H9 (cell line): Measurements from ENCODE around the gene SLC15A5. TPM values are rescaled to one million over a fixed set of nuclear protein-coding genes. Genes with fewer than 3 reads are reported as not detected.

Experiments used
- DNase-seq: peaks from one replicate; pipeline ENCODE4 v3.0.0-alpha.2; 2017
- H2AFZ ChIP-seq: one replicate; pipeline ENCODE4 v1.6.1; 2013; ENCODE audit warnings: mild to moderate bottlenecking, low read length, control low read depth, moderate library complexity
- H2AK5ac ChIP-seq: 2 replicates; pipeline ENCODE4 v1.6.1; 2013; ENCODE audit warnings: low read length, control low read depth, mixed read lengths; ENCODE audit not compliant: insufficient read length
- H2BK120ac ChIP-seq: one replicate; pipeline ENCODE4 v1.6.1; 2013; ENCODE audit warnings: low read depth, mild to moderate bottlenecking, low read length, control low read depth, inconsistent platforms; ENCODE audit not compliant: poor library complexity, severe bottlenecking
- H2BK12ac ChIP-seq: 2 replicates; pipeline ENCODE4 v1.6.1; 2013; ENCODE audit warnings: low read length, control low read depth, mixed read lengths, low read depth; ENCODE audit not compliant: insufficient read length
- H2BK15ac ChIP-seq: 2 replicates; pipeline ENCODE4 v1.6.1; 2013; ENCODE audit warnings: low read depth, low read length, control low read depth
- H2BK20ac ChIP-seq: one replicate; pipeline ENCODE4 v1.6.1; 2013; ENCODE audit warnings: low read depth, mild to moderate bottlenecking, low read length, control low read depth, inconsistent platforms; ENCODE audit not compliant: poor library complexity, severe bottlenecking
- H2BK5ac ChIP-seq: 2 replicates; pipeline ENCODE4 v1.6.1; 2013; ENCODE audit warnings: low read length, control low read depth, mixed read lengths; ENCODE audit not compliant: insufficient read length
- H3K14ac ChIP-seq: 2 replicates; pipeline ENCODE4 v1.6.1; 2013; ENCODE audit warnings: low read length, control low read depth; ENCODE audit not compliant: insufficient read depth
- H3K18ac ChIP-seq: 2 replicates; pipeline ENCODE4 v1.6.1; 2013; ENCODE audit warnings: low read depth, mild to moderate bottlenecking, mixed read lengths, low read length, control low read depth; ENCODE audit not compliant: insufficient read length
- H3K23ac ChIP-seq: 2 replicates; pipeline ENCODE4 v1.6.1; 2013; ENCODE audit warnings: low read length, control low read depth, mixed read lengths, low read depth; ENCODE audit not compliant: insufficient read length
- H3K23me2 ChIP-seq: 2 replicates; pipeline ENCODE4 v1.6.1; 2013; ENCODE audit warnings: low read depth, mild to moderate bottlenecking, mixed read lengths, low read length, control low read depth; ENCODE audit not compliant: insufficient read length, poor library complexity, severe bottlenecking
- H3K27ac ChIP-seq: 2 replicates; pipeline ENCODE4 v1.5.1; 2013; ENCODE audit warnings: low read length, control low read depth, mixed read lengths, low read depth; ENCODE audit not compliant: insufficient read length
- H3K27me3 ChIP-seq: 2 replicates; pipeline ENCODE4 v1.6.1; 2013; ENCODE audit warnings: low read length, control low read depth, inconsistent platforms; ENCODE audit not compliant: insufficient read depth
- H3K4ac ChIP-seq: 2 replicates; pipeline ENCODE4 v1.6.1; 2013; ENCODE audit warnings: low read depth, mild to moderate bottlenecking, control low read depth, inconsistent platforms, low read length, moderate library complexity
- H3K4me1 ChIP-seq: 2 replicates; pipeline ENCODE4 v1.6.1; 2013; ENCODE audit warnings: low read length, control low read depth, inconsistent platforms; ENCODE audit not compliant: insufficient read depth
- H3K4me2 ChIP-seq: 2 replicates; pipeline ENCODE4 v1.6.1; 2013; ENCODE audit warnings: low read length, control low read depth, mixed read lengths; ENCODE audit not compliant: insufficient read length, insufficient read depth
- H3K56ac ChIP-seq: 2 replicates; pipeline ENCODE4 v1.6.1; 2013; ENCODE audit warnings: low read depth, mild to moderate bottlenecking, mixed read lengths, low read length, control low read depth; ENCODE audit not compliant: insufficient read length
- H3K79me1 ChIP-seq: 2 replicates; pipeline ENCODE4 v1.6.1; 2013; ENCODE audit warnings: low read depth, mild to moderate bottlenecking, moderate library complexity, low read length, control low read depth, inconsistent platforms; ENCODE audit not compliant: insufficient read depth, poor library complexity, severe bottlenecking
- H3K79me2 ChIP-seq: 2 replicates; pipeline ENCODE4 v1.6.1; 2013; ENCODE audit warnings: low read length, control low read depth, inconsistent platforms; ENCODE audit not compliant: insufficient read depth
- H3K9ac ChIP-seq: 2 replicates; pipeline ENCODE4 v1.6.1; 2013; ENCODE audit warnings: low read length, control low read depth, mixed read lengths; ENCODE audit not compliant: insufficient read length; ENCODE audit errors: extremely low read depth
- H3K9me3 ChIP-seq: one replicate; pipeline ENCODE4 v1.6.1; 2013; ENCODE audit warnings: low read depth, low read length, inconsistent platforms; ENCODE audit not compliant: control insufficient read depth
- H3T11ph ChIP-seq: one replicate; pipeline ENCODE4 v1.6.1; 2013; ENCODE audit warnings: mild to moderate bottlenecking, low read length, control low read depth, inconsistent platforms
- H4K20me1 ChIP-seq: one replicate; pipeline ENCODE4 v1.6.1; 2013; ENCODE audit not compliant: control insufficient read depth, insufficient read length, insufficient read depth
- H4K5ac ChIP-seq: 2 replicates; pipeline ENCODE4 v1.6.1; 2013; ENCODE audit warnings: low read depth, mild to moderate bottlenecking, mixed read lengths, low read length, control low read depth; ENCODE audit not compliant: insufficient read length
- H4K8ac ChIP-seq: replicated peaks from 2 replicates; pipeline ENCODE4 v1.6.1; 2013; ENCODE audit warnings: low read length, control low read depth, mixed read lengths, low read depth; ENCODE audit not compliant: insufficient read length
- H4K91ac ChIP-seq: 2 replicates; pipeline ENCODE4 v1.6.1; 2013; ENCODE audit warnings: low read depth, mild to moderate bottlenecking, moderate library complexity, mixed read lengths, low read length, control low read depth; ENCODE audit not compliant: insufficient read length
- H3K27ac Mint-ChIP-seq, 3 experiments: 2 replicates in 2 of 3; 3 replicates in 1 of 3; pipeline ENCODE4 v1.8.0; 2020 to 2021; ENCODE audit warnings: mixed read lengths in 3 of 3, mild to moderate bottlenecking in 1 of 3, moderate library complexity in 1 of 3
- H3K27me3 Mint-ChIP-seq: 2 replicates; pipeline ENCODE4 v1.8.0; 2021; ENCODE audit warnings: low read depth, mild to moderate bottlenecking, moderate library complexity, mixed read lengths
- H3K36me3 Mint-ChIP-seq, 3 experiments: 2 replicates in 2 of 3; 3 replicates in 1 of 3; pipeline ENCODE4 v1.8.0; 2020 to 2021; ENCODE audit warnings: low read depth in 3 of 3, mixed read lengths in 3 of 3; ENCODE audit not compliant: insufficient read depth in 1 of 3
- H3K4me1 Mint-ChIP-seq, 2 experiments: 2 replicates each; pipeline ENCODE4 v1.8.0; 2020; ENCODE audit warnings: mixed read lengths in 2 of 2
- H3K4me3 Mint-ChIP-seq, 2 experiments: 2 replicates in 1 of 2; 3 replicates in 1 of 2; pipeline ENCODE4 v1.8.0; 2020 to 2021; ENCODE audit warnings: mild to moderate bottlenecking in 2 of 2, mixed read lengths in 2 of 2, moderate library complexity in 1 of 2
- H3K9me3 Mint-ChIP-seq, 2 experiments: 2 replicates in 1 of 2; 3 replicates in 1 of 2; pipeline ENCODE4 v1.8.0; 2020; ENCODE audit warnings: mild to moderate bottlenecking in 2 of 2, mixed read lengths in 2 of 2, moderate library complexity in 1 of 2
- CTCF ChIP-seq: fragments of 200-600 bp; sonication (generic); conservative IDR thresholded peaks from 3 replicates; pipeline ENCODE4 v1.8.0; 2021; ENCODE audit warnings: antibody characterized with exemption, mild to moderate bottlenecking
- WGBS: extraction: QIAGEN DNeasy Blood & Tissue Kit; methylation state at CpG from one replicate; pipeline ENCODE4 v1.1.7; 2013; ENCODE audit warnings: missing lambda C conversion rate, low lambda C conversion rate, mixed read lengths; ENCODE audit not compliant: insufficient read length; ENCODE audit errors: extremely low coverage; 5-methylcytosine and 5-hydroxymethylcytosine counted together
- total RNA-seq: library from RNA; stranded (reverse); gene quantifications from 2 replicates; pipeline ENCODE4 v1.2.1, GENCODE V29; 2021

Gene SLC15A5
- total RNA-seq, 1 experiment from 2014 or later = not detected

- H2BK20ac ChIP-seq = no peak overlapping the region
- H2BK5ac ChIP-seq = no peak overlapping the region
- H3K4me1 ChIP-seq = no peaks in the 10 kb centered on the region
- no peak overlapping the region for H3K4ac ChIP-seq
- Mint-ChIP-seq H3K9me3 (peaks cover 7 to 12% of the 10 kb centered on the region in 2 experiments; a peak in 4 of 5 replicates), H3K27me3 (no peaks in the 10 kb centered on the region; the same call in 1 of the 2 replicates), H3K36me3 (peaks cover 0 to 10% (median 2%) of the 10 kb centered on the region in 3 experiments; a peak in 1 of 7 replicates), H3K4me1 (peaks cover 6 to 8% of the 10 kb centered on the region in 2 experiments), H3K27ac (no peak overlapping the region), H3K4me3 (no peak overlapping the region)
- H3K27me3 ChIP-seq = no peaks in the 10 kb centered on the region
- H4K8ac ChIP-seq = no peak overlapping the region
- no peak overlapping the region for H2BK15ac ChIP-seq
- no peak overlapping the region for H3K27ac ChIP-seq
- no peak overlapping the region for H4K5ac ChIP-seq
- no peaks in the 10 kb centered on the region for H3K23me2 ChIP-seq
- no CpG with 5 or more reads among the region's 4 CpGs for WGBS
- H3K4me2 ChIP-seq = no peak overlapping the region
- no peak overlapping the region for H3K23ac ChIP-seq
- no peak for TF ChIP-seq CTCF
- H3K18ac ChIP-seq = no peak overlapping the region
- H2AFZ ChIP-seq = no peak overlapping the region
- H3K79me2 ChIP-seq = no peaks in the 10 kb centered on the region
- H2BK120ac ChIP-seq = no peak overlapping the region
- H2BK12ac ChIP-seq = no peak overlapping the region
- no peak overlapping the region for H3K14ac ChIP-seq
- no peak overlapping the region for H3T11ph ChIP-seq
- no peak overlapping the region for H3K56ac ChIP-seq
- no peaks in the 10 kb centered on the region for H3K9me3 ChIP-seq
- no peak overlapping the region for H4K91ac ChIP-seq
- no peak overlapping the region for H3K9ac ChIP-seq
- H4K20me1 ChIP-seq = no peaks in the 10 kb centered on the region
- no peak overlapping the region for H2AK5ac ChIP-seq
- H3K79me1 ChIP-seq = no peaks in the 10 kb centered on the region
- DNase-seq = no peak
Observed at GRCh38 chr12:16197600-16197999, 79.9 kb downstream of the SLC15A5 start.
